ENCODE results near the gene CDIP1.

- TF ChIP-seq CTCF (tag by site-specific recombination; IDR thresholded peaks at IDR 0.05), result no peak
- no peak for TF ChIP-seq ZNF416 (tag by site-specific recombination; IDR thresholded peaks at IDR 0.05)
- no peak for TF ChIP-seq PRDM1 (tag by site-specific recombination; IDR thresholded peaks at IDR 0.05)
- TF ChIP-seq ZFP3 (tag by site-specific recombination; IDR thresholded peaks at IDR 0.05; ENCODE audit: low read depth), result no peak
- TF ChIP-seq ZNF24 (tag by site-specific recombination; IDR thresholded peaks at IDR 0.05), result no peak
- no peak for TF ChIP-seq ZNF544 (tag by site-specific recombination; IDR thresholded peaks at IDR 0.05)
- no peak for TF ChIP-seq ATF2 (tag by site-specific recombination; IDR thresholded peaks at IDR 0.05; ENCODE audit: low read depth)
- no peak for TF ChIP-seq KLF10 (tag by site-specific recombination; IDR thresholded peaks at IDR 0.05)
- no peak for TF ChIP-seq KLF9 (tag by site-specific recombination; IDR thresholded peaks at IDR 0.05; ENCODE audit: low read depth)
- no peak for TF ChIP-seq PBX3 (CRISPR knock-in tag; IDR thresholded peaks at IDR 0.05)
- TF ChIP-seq ZNF585B (tag by site-specific recombination; IDR thresholded peaks at IDR 0.05), result no peak
These were observed 17.7 kb downstream of the CDIP1 start for GRCh38 chr16:4520913-4521312.
